Spleen (tissue), 7 donors: ENCODE data around the gene CCND3.

Source experiments
- POLR2A ChIP-seq, 3 donors: fragments of 450-650 bp; IDR thresholded peaks; one replicate each; pipeline ENCODE4 v1.5.1; 2017; ENCODE audit warnings: antibody characterized with exemption in 3 of 3, mild to moderate bottlenecking in 1 of 3
- POLR2AphosphoS5 ChIP-seq, 3 donors: sonication (generic); formaldehyde crosslinking; IDR thresholded peaks; one replicate each; pipeline ENCODE4 v1.5.1; 2017; ENCODE audit warnings: antibody characterized with exemption in 3 of 3
- TF ChIP-seq, protein P1 (sequence below), 11 experiments: fragments of 200-600 bp in 7 of 11; fragments of 450-650 bp in 4 of 11; sonication (generic) in 4 of 11; IDR thresholded peaks in 8 of 11; conservative IDR thresholded peaks in 3 of 11; 1 replicate in 7 of 11; 2 replicates in 4 of 11; pipeline versions ENCODE4 v1.4.0 to v1.8.0; 2016 to 2021; ENCODE audit warnings: antibody characterized with exemption in 11 of 11, inconsistent platforms in 4 of 11, mild to moderate bottlenecking in 1 of 11
- donor health status: DM: no; HTN: no; CAD: no; lungs with moderate emphysema.
- donor health status: DM: no; HTN: no; CAD: no.
- donor health status: DM: no; HTN: no; CAD: no.

GRCh38 chr6:41974281-41974825 lies 32.7 kb upstream of the CCND3 start:
- TF ChIP-seq, protein P1, sequence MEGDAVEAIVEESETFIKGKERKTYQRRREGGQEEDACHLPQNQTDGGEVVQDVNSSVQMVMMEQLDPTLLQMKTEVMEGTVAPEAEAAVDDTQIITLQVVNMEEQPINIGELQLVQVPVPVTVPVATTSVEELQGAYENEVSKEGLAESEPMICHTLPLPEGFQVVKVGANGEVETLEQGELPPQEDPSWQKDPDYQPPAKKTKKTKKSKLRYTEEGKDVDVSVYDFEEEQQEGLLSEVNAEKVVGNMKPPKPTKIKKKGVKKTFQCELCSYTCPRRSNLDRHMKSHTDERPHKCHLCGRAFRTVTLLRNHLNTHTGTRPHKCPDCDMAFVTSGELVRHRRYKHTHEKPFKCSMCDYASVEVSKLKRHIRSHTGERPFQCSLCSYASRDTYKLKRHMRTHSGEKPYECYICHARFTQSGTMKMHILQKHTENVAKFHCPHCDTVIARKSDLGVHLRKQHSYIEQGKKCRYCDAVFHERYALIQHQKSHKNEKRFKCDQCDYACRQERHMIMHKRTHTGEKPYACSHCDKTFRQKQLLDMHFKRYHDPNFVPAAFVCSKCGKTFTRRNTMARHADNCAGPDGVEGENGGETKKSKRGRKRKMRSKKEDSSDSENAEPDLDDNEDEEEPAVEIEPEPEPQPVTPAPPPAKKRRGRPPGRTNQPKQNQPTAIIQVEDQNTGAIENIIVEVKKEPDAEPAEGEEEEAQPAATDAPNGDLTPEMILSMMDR (IDR thresholded peaks at IDR 0.05 in 8 of 11, conservative IDR thresholded peaks at IDR 0.05 in 3 of 11), result no peak
- no peak for TF ChIP-seq POLR2A (IDR thresholded peaks at IDR 0.05)
- TF ChIP-seq POLR2AphosphoS5 (IDR thresholded peaks at IDR 0.05), result no peak
